Measurements from ENCODE around the gene SCGB1C1. TPM values are rescaled to one million over a fixed set of nuclear protein-coding genes. Genes with fewer than 3 reads are reported as not detected.

The SCGB1C1 gene
- total RNA-seq, 2 donors from 2014 or later, result not detected

GRCh38 chr11:210803-211180 lies 17.9 kb downstream of the SCGB1C1 start:
- Histone ChIP-seq H3K9ac (ENCODE audit: low read depth in 2 of 2, low read length in 2 of 2) (no peak overlapping the region), H3K27me3 (no peaks in the 10 kb centered on the region), H3K4me1 (peaks cover 17% of the 10 kb centered on the region), H3K9me3 (no peaks in the 10 kb centered on the region), H3K36me3 (peaks cover 26% of the 10 kb centered on the region), H3K27ac (no peak overlapping the region), H3K4me3 (no peak overlapping the region)
- peak; percentile 13 for DNase-seq
- no peak for TF ChIP-seq CTCF (IDR thresholded peaks at IDR 0.05)
- intact Hi-C loops (cut with DNase I), result no loop called here

- TF ChIP-seq CTCF (IDR thresholded peaks at IDR 0.05), result no peak
- H3K4me1 ChIP-seq, result peaks cover 13% of the 10 kb centered on the region
- H3K27ac ChIP-seq, result no peak overlapping the region
- H3K36me3 ChIP-seq, result peaks cover 26% of the 10 kb centered on the region
- no peak overlapping the region for H3K4me3 ChIP-seq
- DNase-seq, result no peak
- no peaks in the 10 kb centered on the region for H3K9me3 ChIP-seq
- intact Hi-C loops (cut with DNase I), result no loop called here
- no peaks in the 10 kb centered on the region for H3K27me3 ChIP-seq
- H3K9ac ChIP-seq (ENCODE audit: low read depth in 2 of 2, low read length in 2 of 2), result no peak overlapping the region
Measured at GRCh38 chr11:211295-211694, 18.4 kb downstream of the SCGB1C1 start.

- Histone ChIP-seq H3K9me3 (no peaks in the 10 kb centered on the region), H3K27ac (no peak overlapping the region), H3K4me3 (no peak overlapping the region), H3K27me3 (no peaks in the 10 kb centered on the region), H3K9ac (ENCODE audit: low read depth in 2 of 2, low read length in 2 of 2) (no peak overlapping the region), H3K4me1 (peaks cover 13% of the 10 kb centered on the region), H3K36me3 (peaks cover 26% of the 10 kb centered on the region)
- no peak for DNase-seq
- intact Hi-C loops (cut with DNase I), result no loop called here
- TF ChIP-seq CTCF (IDR thresholded peaks at IDR 0.05), result no peak
Measured at GRCh38 chr11:211741-212140, 18.9 kb downstream of the SCGB1C1 start.

- Histone ChIP-seq H3K9ac (ENCODE audit: low read depth in 2 of 2, low read length in 2 of 2) (no peak overlapping the region), H3K4me1 (peaks cover 13% of the 10 kb centered on the region), H3K36me3 (peaks cover 26% of the 10 kb centered on the region), H3K27me3 (no peaks in the 10 kb centered on the region), H3K9me3 (no peaks in the 10 kb centered on the region), H3K27ac (no peak overlapping the region), H3K4me3 (no peak overlapping the region)
- no peak for TF ChIP-seq CTCF (IDR thresholded peaks at IDR 0.05)
- intact Hi-C loops (cut with DNase I), result no loop called here
- no peak for DNase-seq
Measured at GRCh38 chr11:212150-213100, 19.5 kb downstream of the SCGB1C1 start.

- DNase-seq, result no peak
- no peak overlapping the region for H3K27ac ChIP-seq
- H3K4me1 ChIP-seq, result peaks cover 13% of the 10 kb centered on the region
- peaks cover 26% of the 10 kb centered on the region for H3K36me3 ChIP-seq
- H3K9ac ChIP-seq (ENCODE audit: low read depth in 2 of 2, low read length in 2 of 2), result no peak overlapping the region
- H3K27me3 ChIP-seq, result no peaks in the 10 kb centered on the region
- TF ChIP-seq CTCF (IDR thresholded peaks at IDR 0.05), result no peak
- H3K9me3 ChIP-seq, result no peaks in the 10 kb centered on the region
- intact Hi-C loops (cut with DNase I), result no loop called here
- no peak overlapping the region for H3K4me3 ChIP-seq
Measured at GRCh38 chr11:213111-213510, 20.2 kb downstream of the SCGB1C1 start.

All from colonic mucosa (tissue), 4 donors.